DMS53 (cell line): Measurements from ENCODE around the gene MDH2.
"Not testable (repeated sequence)": the region's sequence is repeated elsewhere in the genome, so short reads cannot be mapped to it uniquely, and the experiment has no call there.

Experiments used
- DNase-seq: peaks from one replicate; lab custom pipeline; 2025; lab: John Stamatoyannopoulos, UW

The MDH2 gene

DNA sequence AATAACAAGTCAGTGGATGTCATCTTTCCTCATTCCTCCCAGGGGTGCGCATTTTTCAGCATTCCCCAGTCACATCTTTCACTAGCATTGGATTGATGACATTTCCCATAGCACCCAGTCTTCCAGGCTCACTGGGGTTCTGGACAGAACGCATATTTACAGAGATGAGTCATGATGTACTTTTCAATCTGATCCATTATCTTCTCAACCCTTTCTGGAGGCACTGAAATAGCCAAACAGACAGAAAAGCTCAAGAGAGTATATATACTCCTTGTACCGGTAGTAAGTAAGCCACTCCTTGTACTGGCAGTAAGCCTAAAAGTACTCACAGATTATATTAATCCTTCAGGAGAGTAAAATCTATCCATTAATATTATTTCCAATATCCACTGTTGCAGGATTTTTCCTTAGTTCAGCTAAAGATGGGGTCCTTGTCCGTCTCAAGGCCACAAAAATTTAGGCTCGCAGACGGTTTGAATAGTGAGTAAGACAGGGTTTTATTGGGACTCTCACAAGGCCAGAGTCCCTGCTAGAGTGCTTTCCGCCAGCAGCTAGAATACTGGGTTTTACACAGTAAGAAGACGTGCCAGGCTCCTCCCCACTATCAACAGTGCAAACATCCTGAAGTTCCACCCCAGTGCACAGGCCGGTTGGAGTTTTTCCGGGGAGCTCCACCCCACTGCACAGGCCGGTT lies 60.8 kb downstream of the MDH2 start:
- DNase-seq: peak; percentile 96

- DNase-seq: not testable (repeated sequence)
Measured at GRCh38 chr7:76113042-76113630, 65.2 kb downstream of the MDH2 start.

DNA sequence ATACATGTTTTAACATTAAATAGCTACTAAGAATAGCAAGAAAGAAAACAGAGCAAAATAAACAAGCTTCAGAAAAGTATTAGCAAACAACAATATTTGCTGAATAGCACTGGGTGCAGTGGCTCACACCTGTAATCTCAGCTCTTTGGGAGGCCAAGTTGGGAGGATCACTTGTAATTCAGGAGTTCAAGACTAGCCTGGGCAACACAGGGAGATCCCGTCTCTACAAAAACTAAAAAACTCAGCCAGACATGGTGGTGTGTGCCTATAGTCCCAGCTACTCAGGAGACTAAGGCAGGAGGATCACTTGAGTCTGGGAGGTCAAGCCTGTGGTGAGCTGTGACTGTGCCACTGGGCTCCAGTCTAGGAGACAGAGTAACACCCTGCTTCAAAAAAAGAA lies 66.8 kb downstream of the MDH2 start:
- DNase-seq: not testable (repeated sequence)
